ENCODE results near the gene PRSS48.
"Not testable (repeated sequence)": the region's sequence is repeated elsewhere in the genome, so short reads cannot be mapped to it uniquely, and the experiment has no call there.

PRSS48 gene

DNA sequence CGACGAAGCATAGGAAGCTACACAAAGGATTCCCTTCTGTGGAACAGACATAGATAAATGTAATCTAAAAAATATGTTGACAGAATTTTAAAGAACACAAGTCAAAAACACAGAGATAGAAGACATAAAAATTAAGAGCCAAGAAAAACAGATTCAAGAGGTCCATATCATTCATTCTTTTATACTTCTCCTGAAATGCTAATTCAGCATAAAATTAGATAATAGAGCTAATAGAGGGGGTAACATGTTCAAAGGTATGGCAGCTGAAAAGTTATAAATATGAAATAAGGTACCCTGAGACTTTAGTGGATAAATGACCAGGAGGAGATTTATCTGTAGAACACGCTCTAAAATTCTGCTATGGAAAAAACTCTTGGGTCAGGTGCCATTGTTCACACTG, 37.4 kb upstream of the PRSS48 start:
- no peak overlapping the region for H3K27ac ChIP-seq (ENCODE audit: low read depth, low read length)
- no peaks in the 10 kb centered on the region for H3K4me1 ChIP-seq (ENCODE audit: control insufficient read depth in 1 of 2, insufficient read depth in 2 of 2, low read length in 2 of 2)
- H3K27me3 ChIP-seq (ENCODE audit: control insufficient read depth in 1 of 2, insufficient read depth in 2 of 2, low read length in 2 of 2) = no peaks in the 10 kb centered on the region
- no peaks in the 10 kb centered on the region for H3K9me3 ChIP-seq (ENCODE audit: control insufficient read depth in 1 of 2, low read length in 2 of 2)
- H3K9ac ChIP-seq (ENCODE audit: low read depth in 1 of 2, low read length in 2 of 2) = no peak overlapping the region
- H3K4me3 ChIP-seq (ENCODE audit: low read depth in 1 of 2, low read length in 2 of 2) = no peak overlapping the region
- H3K36me3 ChIP-seq (ENCODE audit: control insufficient read depth in 1 of 2, insufficient read depth in 2 of 2, low read length in 2 of 2) = no peaks in the 10 kb centered on the region

DNA sequence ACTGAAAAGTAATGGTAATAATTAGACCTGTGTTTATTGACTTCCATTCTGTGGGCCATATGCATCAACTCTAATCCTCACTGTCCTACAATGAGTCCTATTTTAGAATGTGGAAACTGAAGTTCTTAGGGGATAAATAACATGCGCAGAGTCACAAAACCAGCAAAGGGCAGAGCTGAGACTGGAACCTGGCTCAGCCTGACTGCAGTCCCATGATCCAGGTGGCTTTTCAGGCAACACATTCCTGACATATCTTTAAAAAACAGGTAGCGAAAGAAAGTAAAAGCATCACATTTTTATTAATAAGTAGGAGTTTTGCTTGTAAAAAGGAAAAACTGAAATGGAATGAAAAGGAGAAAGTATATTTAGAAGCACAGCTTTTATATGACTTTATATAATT, 34.7 kb upstream of the PRSS48 start:
- H3K4me1 ChIP-seq (ENCODE audit: control insufficient read depth in 1 of 2, insufficient read depth in 2 of 2, low read length in 2 of 2) = peaks cover 0 to 4% of the 10 kb centered on the region in 2 donors
- H3K36me3 ChIP-seq (ENCODE audit: control insufficient read depth in 1 of 2, insufficient read depth in 2 of 2, low read length in 2 of 2) = no peaks in the 10 kb centered on the region
- no peak overlapping the region for H3K9ac ChIP-seq (ENCODE audit: low read depth in 1 of 2, low read length in 2 of 2)
- no peaks in the 10 kb centered on the region for H3K9me3 ChIP-seq (ENCODE audit: control insufficient read depth in 1 of 2, low read length in 2 of 2)
- H3K4me3 ChIP-seq (ENCODE audit: low read depth in 1 of 2, low read length in 2 of 2) = no peak overlapping the region
- H3K27me3 ChIP-seq (ENCODE audit: control insufficient read depth in 1 of 2, insufficient read depth in 2 of 2, low read length in 2 of 2) = no peaks in the 10 kb centered on the region
- no peak overlapping the region for H3K27ac ChIP-seq (ENCODE audit: low read depth, low read length)

DNA sequence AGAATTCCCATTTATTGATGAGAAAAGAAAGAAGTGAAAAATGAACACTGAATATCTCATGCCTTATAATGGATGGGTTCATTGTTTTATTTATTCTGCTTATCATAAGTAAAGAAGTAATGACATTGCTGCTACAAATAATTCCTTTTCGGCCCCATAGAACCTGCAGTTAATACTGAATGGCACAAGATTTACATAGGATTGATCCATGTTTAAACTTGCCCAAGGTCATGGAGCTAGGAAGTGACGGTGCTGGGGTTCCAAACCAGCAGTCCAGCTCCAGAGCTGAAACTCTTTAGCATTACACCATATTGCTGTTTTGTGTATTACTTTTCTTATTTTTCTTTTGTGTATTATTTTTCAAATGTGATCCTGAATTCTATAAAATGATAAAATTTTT, 30.2 kb upstream of the PRSS48 start:
- Histone ChIP-seq H3K4me3 (ENCODE audit: low read depth in 1 of 2, low read length in 2 of 2) (no peak overlapping the region), H3K9me3 (ENCODE audit: control insufficient read depth in 1 of 2, low read length in 2 of 2) (no peaks in the 10 kb centered on the region), H3K9ac (ENCODE audit: low read depth in 1 of 2, low read length in 2 of 2) (no peak overlapping the region), H3K36me3 (ENCODE audit: control insufficient read depth in 1 of 2, insufficient read depth in 2 of 2, low read length in 2 of 2) (no peaks in the 10 kb centered on the region), H3K27ac (ENCODE audit: low read depth, low read length) (no peak overlapping the region), H3K27me3 (ENCODE audit: control insufficient read depth in 1 of 2, insufficient read depth in 2 of 2, low read length in 2 of 2) (no peaks in the 10 kb centered on the region), H3K4me1 (ENCODE audit: control insufficient read depth in 1 of 2, insufficient read depth in 2 of 2, low read length in 2 of 2) (peaks cover 0 to 4% of the 10 kb centered on the region in 2 donors)

DNA sequence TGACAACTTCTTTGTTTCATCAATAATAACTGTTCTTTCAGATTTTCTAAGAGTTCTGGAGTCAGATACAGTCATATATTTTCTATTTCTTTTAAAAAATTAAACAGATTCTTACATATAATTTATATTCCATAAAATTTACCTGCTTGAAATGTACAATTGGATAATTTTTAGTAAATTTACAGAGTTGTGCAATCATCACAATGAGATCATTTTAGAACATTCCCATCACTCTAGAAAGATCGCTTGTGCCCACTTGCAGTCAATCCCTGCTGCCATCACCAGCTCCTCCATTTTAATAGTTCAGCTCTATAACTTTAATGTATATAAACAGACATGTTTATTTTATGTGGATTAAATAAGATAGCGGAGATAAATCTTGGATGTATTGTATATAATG, 29.6 kb upstream of the PRSS48 start:
- Histone ChIP-seq H3K27ac (ENCODE audit: low read depth, low read length) (no peak overlapping the region), H3K4me1 (ENCODE audit: control insufficient read depth in 1 of 2, insufficient read depth in 2 of 2, low read length in 2 of 2) (peaks cover 0 to 4% of the 10 kb centered on the region in 2 donors), H3K9me3 (ENCODE audit: control insufficient read depth in 1 of 2, low read length in 2 of 2) (no peaks in the 10 kb centered on the region), H3K36me3 (ENCODE audit: control insufficient read depth in 1 of 2, insufficient read depth in 2 of 2, low read length in 2 of 2) (no peaks in the 10 kb centered on the region), H3K4me3 (ENCODE audit: low read depth in 1 of 2, low read length in 2 of 2) (no peak overlapping the region), H3K27me3 (ENCODE audit: control insufficient read depth in 1 of 2, insufficient read depth in 2 of 2, low read length in 2 of 2) (no peaks in the 10 kb centered on the region), H3K9ac (ENCODE audit: low read depth in 1 of 2, low read length in 2 of 2) (no peak overlapping the region)

DNA sequence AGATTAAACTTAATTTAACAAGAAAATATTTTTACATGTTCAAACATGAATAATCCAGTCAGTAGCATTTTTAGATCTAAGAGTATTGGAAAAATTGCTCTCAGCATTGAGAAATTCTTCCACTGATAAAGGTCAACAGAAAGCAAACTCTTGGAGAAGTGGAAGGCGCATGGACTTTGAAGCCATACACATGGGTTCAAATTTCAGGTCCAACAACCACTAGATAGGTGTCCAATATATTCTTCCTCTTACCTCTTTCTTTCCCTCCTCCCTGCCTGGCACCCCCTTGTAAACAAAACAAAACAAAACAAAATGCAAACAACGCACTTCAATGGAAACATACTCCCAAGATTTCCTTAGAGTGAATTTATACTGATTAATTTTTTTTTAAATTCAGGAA, 28.4 kb upstream of the PRSS48 start:
- Histone ChIP-seq H3K9me3 (ENCODE audit: control insufficient read depth in 1 of 2, low read length in 2 of 2) (no peaks in the 10 kb centered on the region), H3K9ac (ENCODE audit: low read depth in 1 of 2, low read length in 2 of 2) (no peak overlapping the region), H3K4me1 (ENCODE audit: control insufficient read depth in 1 of 2, insufficient read depth in 2 of 2, low read length in 2 of 2) (peaks cover 0 to 4% of the 10 kb centered on the region in 2 donors), H3K27me3 (ENCODE audit: control insufficient read depth in 1 of 2, insufficient read depth in 2 of 2, low read length in 2 of 2) (no peaks in the 10 kb centered on the region), H3K4me3 (ENCODE audit: low read depth in 1 of 2, low read length in 2 of 2) (no peak overlapping the region), H3K36me3 (ENCODE audit: control insufficient read depth in 1 of 2, insufficient read depth in 2 of 2, low read length in 2 of 2) (no peaks in the 10 kb centered on the region), H3K27ac (ENCODE audit: low read depth, low read length) (no peak overlapping the region)

DNA sequence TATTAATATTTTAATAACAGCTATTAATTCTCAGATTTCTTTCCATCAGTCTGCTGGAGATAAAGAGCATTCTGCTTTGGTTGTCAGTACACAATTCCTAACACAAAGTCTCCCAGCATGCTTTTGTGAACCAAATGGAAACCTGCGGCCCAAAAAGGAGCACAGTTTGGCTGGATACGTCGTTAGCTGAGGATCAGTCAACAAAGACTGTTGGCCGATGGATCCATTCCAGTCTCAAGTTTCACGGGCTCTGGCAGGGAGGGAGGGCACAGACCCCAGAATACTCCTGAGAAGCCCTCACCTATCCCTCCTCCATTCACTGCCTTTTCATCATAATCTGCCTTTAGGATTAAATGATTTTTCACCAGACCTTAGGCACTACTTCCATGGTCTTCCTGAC, 26.3 kb upstream of the PRSS48 start:
- no peaks in the 10 kb centered on the region for H3K36me3 ChIP-seq (ENCODE audit: control insufficient read depth in 1 of 2, insufficient read depth in 2 of 2, low read length in 2 of 2)
- no peak overlapping the region for H3K27ac ChIP-seq (ENCODE audit: low read depth, low read length)
- no peak overlapping the region for H3K4me3 ChIP-seq (ENCODE audit: low read depth in 1 of 2, low read length in 2 of 2)
- H3K27me3 ChIP-seq (ENCODE audit: control insufficient read depth in 1 of 2, insufficient read depth in 2 of 2, low read length in 2 of 2) = no peaks in the 10 kb centered on the region
- H3K9me3 ChIP-seq (ENCODE audit: control insufficient read depth in 1 of 2, low read length in 2 of 2) = no peaks in the 10 kb centered on the region
- H3K4me1 ChIP-seq (ENCODE audit: control insufficient read depth in 1 of 2, insufficient read depth in 2 of 2, low read length in 2 of 2) = peaks cover 0 to 4% of the 10 kb centered on the region in 2 donors
- no peak overlapping the region for H3K9ac ChIP-seq (ENCODE audit: low read depth in 1 of 2, low read length in 2 of 2)

DNA sequence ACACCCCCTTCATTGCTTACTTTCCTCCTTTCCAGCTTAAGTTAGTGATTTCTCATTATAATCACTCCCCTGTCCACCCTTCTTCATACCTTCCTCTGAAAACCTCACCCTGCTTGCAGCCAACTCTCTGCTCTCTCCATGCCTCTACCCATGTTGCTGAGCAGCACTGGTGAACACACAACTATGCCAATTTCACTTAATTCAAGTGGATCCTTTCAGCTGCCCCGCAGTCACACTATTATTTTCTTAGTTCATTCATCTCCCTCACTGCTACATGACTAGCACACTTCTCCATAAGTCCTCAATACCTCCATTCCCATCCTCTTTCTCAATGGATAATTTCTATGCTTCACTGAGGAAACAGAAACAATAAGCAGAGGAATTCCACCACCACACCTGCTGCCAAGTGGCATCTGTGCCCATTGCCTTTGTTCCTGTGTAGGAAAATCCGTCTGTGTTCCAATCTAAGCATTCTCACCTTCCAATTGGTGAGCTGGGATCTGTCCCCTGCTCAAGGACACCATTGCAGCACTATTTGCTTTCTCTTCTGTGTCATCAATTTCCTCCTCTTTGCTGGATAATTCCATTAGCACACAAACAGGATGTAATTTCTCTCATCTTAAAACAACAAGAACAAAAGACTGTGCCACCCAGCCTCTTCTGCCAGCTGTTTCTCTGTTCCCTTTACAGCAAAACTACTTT, 25.2 kb upstream of the PRSS48 start:
- no peaks in the 10 kb centered on the region for H3K9me3 ChIP-seq (ENCODE audit: control insufficient read depth in 1 of 2, low read length in 2 of 2)
- no peak overlapping the region for H3K27ac ChIP-seq (ENCODE audit: low read depth, low read length)
- H3K4me3 ChIP-seq (ENCODE audit: low read depth in 1 of 2, low read length in 2 of 2) = no peak overlapping the region
- peaks cover 0 to 1% of the 10 kb centered on the region in 2 donors for H3K4me1 ChIP-seq (ENCODE audit: control insufficient read depth in 1 of 2, insufficient read depth in 2 of 2, low read length in 2 of 2)
- no peaks in the 10 kb centered on the region for H3K27me3 ChIP-seq (ENCODE audit: control insufficient read depth in 1 of 2, insufficient read depth in 2 of 2, low read length in 2 of 2)
- H3K36me3 ChIP-seq (ENCODE audit: control insufficient read depth in 1 of 2, insufficient read depth in 2 of 2, low read length in 2 of 2) = no peaks in the 10 kb centered on the region
- H3K9ac ChIP-seq (ENCODE audit: low read depth in 1 of 2, low read length in 2 of 2) = no peak overlapping the region

DNA sequence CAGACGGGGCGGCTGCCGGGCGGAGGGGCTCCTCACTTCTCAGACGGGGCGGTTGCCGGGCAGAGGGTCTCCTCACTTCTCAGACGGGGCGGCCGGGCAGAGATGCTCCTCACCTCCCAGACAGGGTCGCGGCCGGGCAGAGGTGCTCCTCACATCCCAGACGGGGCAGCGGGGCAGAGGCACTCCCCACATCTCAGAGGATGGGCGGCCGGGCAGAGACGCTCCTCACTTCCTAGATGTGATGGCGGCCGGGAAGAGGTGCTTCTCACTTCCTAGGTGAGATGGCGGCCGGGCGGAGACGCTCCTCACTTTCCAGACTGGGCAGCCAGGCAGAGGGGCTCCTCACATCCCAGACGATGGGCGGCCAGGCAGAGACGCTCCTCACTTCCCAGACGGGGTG, 21.7 kb upstream of the PRSS48 start:
- not testable (repeated sequence) for H3K27me3 ChIP-seq (ENCODE audit: control insufficient read depth in 1 of 2, insufficient read depth in 2 of 2, low read length in 2 of 2); H3K4me1 ChIP-seq (ENCODE audit: control insufficient read depth in 1 of 2, insufficient read depth in 2 of 2, low read length in 2 of 2); H3K4me3 ChIP-seq (ENCODE audit: low read depth in 1 of 2, low read length in 2 of 2); H3K27ac ChIP-seq (ENCODE audit: low read depth, low read length); H3K9me3 ChIP-seq (ENCODE audit: control insufficient read depth in 1 of 2, low read length in 2 of 2); H3K9ac ChIP-seq (ENCODE audit: low read depth in 1 of 2, low read length in 2 of 2); H3K36me3 ChIP-seq (ENCODE audit: control insufficient read depth in 1 of 2, insufficient read depth in 2 of 2, low read length in 2 of 2)

DNA sequence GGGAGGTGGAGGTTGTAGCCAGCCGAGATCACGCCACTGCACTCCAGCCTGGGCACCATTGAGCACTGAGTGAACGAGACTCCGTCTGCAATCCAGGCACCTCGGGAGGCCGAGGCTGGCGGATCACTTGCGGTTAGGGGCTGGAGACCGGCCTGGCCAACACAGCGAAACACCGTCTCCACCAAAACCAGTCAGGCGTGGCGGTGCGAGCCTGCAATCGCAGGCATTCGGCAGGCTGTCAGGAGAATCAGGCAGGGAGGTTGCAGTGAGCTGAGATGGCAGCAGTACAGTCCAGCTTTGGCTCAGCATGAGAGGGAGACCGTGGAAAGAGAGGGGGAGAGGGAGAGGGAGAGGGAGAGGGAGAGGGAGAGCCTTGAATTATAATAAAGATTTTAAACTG, 21.3 kb upstream of the PRSS48 start:
- H3K9ac ChIP-seq (ENCODE audit: low read depth in 1 of 2, low read length in 2 of 2); H3K27me3 ChIP-seq (ENCODE audit: control insufficient read depth in 1 of 2, insufficient read depth in 2 of 2, low read length in 2 of 2); H3K36me3 ChIP-seq (ENCODE audit: control insufficient read depth in 1 of 2, insufficient read depth in 2 of 2, low read length in 2 of 2); H3K27ac ChIP-seq (ENCODE audit: low read depth, low read length); H3K4me1 ChIP-seq (ENCODE audit: control insufficient read depth in 1 of 2, insufficient read depth in 2 of 2, low read length in 2 of 2); H3K9me3 ChIP-seq (ENCODE audit: control insufficient read depth in 1 of 2, low read length in 2 of 2); H3K4me3 ChIP-seq (ENCODE audit: low read depth in 1 of 2, low read length in 2 of 2): not testable (repeated sequence)

DNA sequence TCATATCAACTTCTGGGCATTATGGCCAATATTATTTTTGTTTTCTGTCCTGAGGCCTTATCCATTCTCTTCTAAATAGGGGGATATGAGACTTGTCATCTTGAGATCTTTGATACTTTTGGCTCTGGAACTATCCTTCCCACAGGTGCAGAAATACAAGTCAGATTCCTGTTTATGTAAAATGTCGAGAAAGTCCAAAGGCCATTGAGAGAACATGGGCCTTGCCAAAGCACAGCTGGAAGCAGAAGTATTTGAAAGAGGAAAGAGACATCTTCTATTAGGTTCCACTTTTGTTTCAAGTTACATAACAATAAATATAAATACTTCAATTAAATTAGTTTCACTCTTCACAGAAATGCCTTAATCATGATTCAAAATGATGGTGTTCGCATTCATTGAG, 20.8 kb upstream of the PRSS48 start:
- Histone ChIP-seq H3K27ac (ENCODE audit: low read depth, low read length) (no peak overlapping the region), H3K27me3 (ENCODE audit: control insufficient read depth in 1 of 2, insufficient read depth in 2 of 2, low read length in 2 of 2) (no peaks in the 10 kb centered on the region), H3K9ac (ENCODE audit: low read depth in 1 of 2, low read length in 2 of 2) (no peak overlapping the region), H3K4me1 (ENCODE audit: control insufficient read depth in 1 of 2, insufficient read depth in 2 of 2, low read length in 2 of 2) (no peaks in the 10 kb centered on the region), H3K9me3 (ENCODE audit: control insufficient read depth in 1 of 2, low read length in 2 of 2) (no peaks in the 10 kb centered on the region), H3K4me3 (ENCODE audit: low read depth in 1 of 2, low read length in 2 of 2) (no peak overlapping the region), H3K36me3 (ENCODE audit: control insufficient read depth in 1 of 2, insufficient read depth in 2 of 2, low read length in 2 of 2) (peaks cover 0 to 4% of the 10 kb centered on the region in 2 donors)

DNA sequence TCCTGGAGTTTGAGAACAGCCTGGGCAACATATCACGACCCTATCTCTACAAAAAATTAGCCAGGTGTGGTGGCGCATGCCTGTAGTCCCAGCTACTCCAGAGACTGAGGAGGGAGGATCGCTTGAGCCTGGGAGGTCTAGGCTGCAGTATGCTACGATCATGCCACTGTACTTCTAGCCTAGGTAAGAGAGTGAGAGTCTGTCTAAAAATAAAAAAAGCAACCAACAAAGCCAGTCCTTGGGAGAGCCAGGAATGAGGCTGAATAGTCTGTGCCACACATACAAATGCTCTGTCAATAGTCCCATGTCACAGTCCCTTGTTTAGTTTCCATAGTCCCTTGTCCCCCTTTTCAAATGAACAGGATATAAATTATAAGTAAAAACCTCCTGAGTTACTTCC, 19.3 kb upstream of the PRSS48 start:
- Histone ChIP-seq H3K27me3 (ENCODE audit: control insufficient read depth in 1 of 2, insufficient read depth in 2 of 2, low read length in 2 of 2) (no peaks in the 10 kb centered on the region), H3K9me3 (ENCODE audit: control insufficient read depth in 1 of 2, low read length in 2 of 2) (no peaks in the 10 kb centered on the region), H3K9ac (ENCODE audit: low read depth in 1 of 2, low read length in 2 of 2) (no peak overlapping the region), H3K4me1 (ENCODE audit: control insufficient read depth in 1 of 2, insufficient read depth in 2 of 2, low read length in 2 of 2) (no peaks in the 10 kb centered on the region), H3K36me3 (ENCODE audit: control insufficient read depth in 1 of 2, insufficient read depth in 2 of 2, low read length in 2 of 2) (peaks cover 0 to 4% of the 10 kb centered on the region in 2 donors), H3K27ac (ENCODE audit: low read depth, low read length) (no peak overlapping the region), H3K4me3 (ENCODE audit: low read depth in 1 of 2, low read length in 2 of 2) (no peak overlapping the region)

Measured in duodenal mucosa (tissue), 2 donors.